Measurements from ENCODE around the gene CFAP65.

The CFAP65 gene, protein sequence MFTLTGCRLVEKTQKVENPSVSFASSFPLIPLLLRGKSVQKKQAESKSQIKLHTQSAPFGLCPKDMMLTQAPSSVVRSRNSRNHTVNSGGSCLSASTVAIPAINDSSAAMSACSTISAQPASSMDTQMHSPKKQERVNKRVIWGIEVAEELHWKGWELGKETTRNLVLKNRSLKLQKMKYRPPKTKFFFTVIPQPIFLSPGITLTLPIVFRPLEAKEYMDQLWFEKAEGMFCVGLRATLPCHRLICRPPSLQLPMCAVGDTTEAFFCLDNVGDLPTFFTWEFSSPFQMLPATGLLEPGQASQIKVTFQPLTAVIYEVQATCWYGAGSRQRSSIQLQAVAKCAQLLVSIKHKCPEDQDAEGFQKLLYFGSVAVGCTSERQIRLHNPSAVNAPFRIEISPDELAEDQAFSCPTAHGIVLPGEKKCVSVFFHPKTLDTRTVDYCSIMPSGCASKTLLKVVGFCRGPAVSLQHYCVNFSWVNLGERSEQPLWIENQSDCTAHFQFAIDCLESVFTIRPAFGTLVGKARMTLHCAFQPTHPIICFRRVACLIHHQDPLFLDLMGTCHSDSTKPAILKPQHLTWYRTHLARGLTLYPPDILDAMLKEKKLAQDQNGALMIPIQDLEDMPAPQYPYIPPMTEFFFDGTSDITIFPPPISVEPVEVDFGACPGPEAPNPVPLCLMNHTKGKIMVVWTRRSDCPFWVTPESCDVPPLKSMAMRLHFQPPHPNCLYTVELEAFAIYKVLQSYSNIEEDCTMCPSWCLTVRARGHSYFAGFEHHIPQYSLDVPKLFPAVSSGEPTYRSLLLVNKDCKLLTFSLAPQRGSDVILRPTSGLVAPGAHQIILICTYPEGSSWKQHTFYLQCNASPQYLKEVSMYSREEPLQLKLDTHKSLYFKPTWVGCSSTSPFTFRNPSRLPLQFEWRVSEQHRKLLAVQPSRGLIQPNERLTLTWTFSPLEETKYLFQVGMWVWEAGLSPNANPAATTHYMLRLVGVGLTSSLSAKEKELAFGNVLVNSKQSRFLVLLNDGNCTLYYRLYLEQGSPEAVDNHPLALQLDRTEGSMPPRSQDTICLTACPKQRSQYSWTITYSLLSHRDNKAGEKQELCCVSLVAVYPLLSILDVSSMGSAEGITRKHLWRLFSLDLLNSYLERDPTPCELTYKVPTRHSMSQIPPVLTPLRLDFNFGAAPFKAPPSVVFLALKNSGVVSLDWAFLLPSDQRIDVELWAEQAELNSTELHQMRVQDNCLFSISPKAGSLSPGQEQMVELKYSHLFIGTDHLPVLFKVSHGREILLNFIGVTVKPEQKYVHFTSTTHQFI (N-terminal part only)

GRCh38 chr2:219041252-219041651 is at the start of gene CFAP65:
Gene CFAP65, minus strand, starts transcription at chr2:219041516. Its CDS starts 2,468 bp downstream, at chr2:219039048.
- H3K27ac ChIP-seq (ENCODE audit: low read length) = no peak within 1 kb of the TSS
- TF ChIP-seq, protein P1, sequence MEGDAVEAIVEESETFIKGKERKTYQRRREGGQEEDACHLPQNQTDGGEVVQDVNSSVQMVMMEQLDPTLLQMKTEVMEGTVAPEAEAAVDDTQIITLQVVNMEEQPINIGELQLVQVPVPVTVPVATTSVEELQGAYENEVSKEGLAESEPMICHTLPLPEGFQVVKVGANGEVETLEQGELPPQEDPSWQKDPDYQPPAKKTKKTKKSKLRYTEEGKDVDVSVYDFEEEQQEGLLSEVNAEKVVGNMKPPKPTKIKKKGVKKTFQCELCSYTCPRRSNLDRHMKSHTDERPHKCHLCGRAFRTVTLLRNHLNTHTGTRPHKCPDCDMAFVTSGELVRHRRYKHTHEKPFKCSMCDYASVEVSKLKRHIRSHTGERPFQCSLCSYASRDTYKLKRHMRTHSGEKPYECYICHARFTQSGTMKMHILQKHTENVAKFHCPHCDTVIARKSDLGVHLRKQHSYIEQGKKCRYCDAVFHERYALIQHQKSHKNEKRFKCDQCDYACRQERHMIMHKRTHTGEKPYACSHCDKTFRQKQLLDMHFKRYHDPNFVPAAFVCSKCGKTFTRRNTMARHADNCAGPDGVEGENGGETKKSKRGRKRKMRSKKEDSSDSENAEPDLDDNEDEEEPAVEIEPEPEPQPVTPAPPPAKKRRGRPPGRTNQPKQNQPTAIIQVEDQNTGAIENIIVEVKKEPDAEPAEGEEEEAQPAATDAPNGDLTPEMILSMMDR (IDR thresholded peaks at IDR 0.05; ENCODE audit: low read depth, low read length) = no peak
- no peak for TF ChIP-seq EZH2phosphoT487 (IDR thresholded peaks at IDR 0.05; ENCODE audit: low read depth)
- no peaks in the 10 kb centered on the region for H3K36me3 ChIP-seq (replicated peaks; ENCODE audit: low read depth, low read length)
- H3K9ac ChIP-seq (ENCODE audit: low read length) = no peak within 1 kb of the TSS
- H3K79me2 ChIP-seq (ENCODE audit: low read length) = no peaks in the 10 kb centered on the region
- H3K9me3 ChIP-seq (ENCODE audit: insufficient read depth, low read length) = no peaks in the 10 kb centered on the region
- H4K20me1 ChIP-seq (ENCODE audit: insufficient read depth, low read length) = no peaks in the 10 kb centered on the region
- H2AFZ ChIP-seq (ENCODE audit: low read depth, low read length) = no peak within 1 kb of the TSS
- H3K4me3 ChIP-seq (ENCODE audit: low read length) = no peak within 1 kb of the TSS
- no peak within 1 kb of the TSS for H3K4me2 ChIP-seq (ENCODE audit: low read length)
- peaks cover 4% of the 10 kb centered on the region; the same call in 1 of the 2 replicates for H3K27me3 ChIP-seq (ENCODE audit: low read depth, low read length)
- H3K4me1 ChIP-seq (ENCODE audit: low read length) = no peaks in the 10 kb centered on the region

DNA sequence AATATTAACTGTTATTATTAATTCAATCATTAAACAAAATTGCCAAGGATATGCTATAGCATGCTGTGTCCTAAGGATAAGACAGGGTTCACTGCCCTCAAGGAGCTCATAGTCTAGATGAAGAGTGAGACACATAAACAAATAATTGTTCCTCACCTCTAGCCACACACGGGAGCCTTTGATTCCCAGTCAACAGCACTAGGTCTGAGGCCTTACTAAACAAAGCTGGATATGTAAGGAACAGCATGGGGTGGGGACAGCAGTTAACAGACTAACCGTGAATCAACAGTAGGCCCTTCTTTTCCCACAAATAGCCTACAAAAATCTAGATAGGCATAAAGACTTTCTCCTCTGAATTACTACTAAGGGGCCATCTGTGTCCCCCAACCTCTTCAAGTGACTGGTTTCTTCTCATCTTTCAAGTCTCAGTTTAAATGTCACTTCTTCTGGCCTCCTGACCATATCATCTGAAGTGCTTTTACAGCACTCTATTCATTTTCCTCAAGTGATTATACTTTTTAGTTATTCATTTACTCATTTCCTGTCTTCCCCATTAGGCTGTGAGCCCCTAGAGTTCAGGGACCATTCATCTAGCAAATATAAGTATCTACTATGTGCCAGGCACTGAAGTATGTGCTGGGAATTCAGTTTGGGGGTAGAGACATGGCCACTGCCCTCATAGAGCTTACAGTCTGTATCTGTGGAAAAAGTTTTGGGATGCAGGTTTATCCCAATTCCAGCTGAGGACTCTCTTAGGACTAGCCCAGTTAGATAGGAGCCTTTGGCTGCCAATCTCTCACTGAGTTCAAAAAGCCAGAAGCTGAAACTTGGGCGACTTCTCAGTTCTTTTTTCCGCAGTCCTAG is 49.4 kb upstream of the CFAP65 start:
- Histone ChIP-seq H3K4me2 (ENCODE audit: low read length) (no peak overlapping the region), H2AFZ (ENCODE audit: low read depth, low read length) (no peak overlapping the region), H3K4me1 (ENCODE audit: low read length) (peaks cover 17% of the 10 kb centered on the region), H3K36me3 (replicated peaks; ENCODE audit: low read depth, low read length) (no peaks in the 10 kb centered on the region), H3K27ac (ENCODE audit: low read length) (no peak overlapping the region), H3K27me3 (ENCODE audit: low read depth, low read length) (no peaks in the 10 kb centered on the region), H3K9me3 (ENCODE audit: insufficient read depth, low read length) (no peaks in the 10 kb centered on the region), H3K79me2 (ENCODE audit: low read length) (no peaks in the 10 kb centered on the region), H4K20me1 (ENCODE audit: insufficient read depth, low read length) (no peaks in the 10 kb centered on the region), H3K4me3 (ENCODE audit: low read length) (no peak overlapping the region), H3K9ac (ENCODE audit: low read length) (no peak overlapping the region)
- no peak for TF ChIP-seq EZH2phosphoT487 (IDR thresholded peaks at IDR 0.05; ENCODE audit: low read depth)
- TF ChIP-seq, protein P1 (IDR thresholded peaks at IDR 0.05; ENCODE audit: low read depth, low read length) = no peak

GRCh38 chr2:219089330-219089729 is 48.0 kb upstream of the CFAP65 start:
- Histone ChIP-seq H3K79me2 (ENCODE audit: low read length) (no peaks in the 10 kb centered on the region), H3K4me2 (ENCODE audit: low read length) (no peak overlapping the region), H3K27ac (ENCODE audit: low read length) (no peak overlapping the region), H4K20me1 (ENCODE audit: insufficient read depth, low read length) (no peaks in the 10 kb centered on the region), H3K9me3 (ENCODE audit: insufficient read depth, low read length) (no peaks in the 10 kb centered on the region), H3K9ac (ENCODE audit: low read length) (no peak overlapping the region), H2AFZ (ENCODE audit: low read depth, low read length) (no peak overlapping the region), H3K27me3 (ENCODE audit: low read depth, low read length) (no peaks in the 10 kb centered on the region), H3K4me1 (ENCODE audit: low read length) (peaks cover 17% of the 10 kb centered on the region), H3K36me3 (replicated peaks; ENCODE audit: low read depth, low read length) (no peaks in the 10 kb centered on the region), H3K4me3 (ENCODE audit: low read length) (no peak overlapping the region)
- no peak for TF ChIP-seq EZH2phosphoT487 (IDR thresholded peaks at IDR 0.05; ENCODE audit: low read depth)
- TF ChIP-seq, protein P1 (IDR thresholded peaks at IDR 0.05; ENCODE audit: low read depth, low read length) = no peak

Data from OCI-LY3 (cell line).